H9 (cell line): ENCODE measurements around the gene POMGNT2. TPM values are rescaled to one million over a fixed set of nuclear protein-coding genes. Genes with fewer than 3 reads are reported as not detected.

Source experiments
- DNase-seq: peaks from one replicate; pipeline ENCODE4 v3.0.0-alpha.2; 2017
- H2AFZ ChIP-seq: one replicate; pipeline ENCODE4 v1.6.1; 2013; ENCODE audit warnings: mild to moderate bottlenecking, low read length, control low read depth, moderate library complexity
- H2AK5ac ChIP-seq: 2 replicates; pipeline ENCODE4 v1.6.1; 2013; ENCODE audit warnings: low read length, control low read depth, mixed read lengths; ENCODE audit not compliant: insufficient read length
- H2BK120ac ChIP-seq: one replicate; pipeline ENCODE4 v1.6.1; 2013; ENCODE audit warnings: low read depth, mild to moderate bottlenecking, low read length, control low read depth, inconsistent platforms; ENCODE audit not compliant: poor library complexity, severe bottlenecking
- H2BK12ac ChIP-seq: 2 replicates; pipeline ENCODE4 v1.6.1; 2013; ENCODE audit warnings: low read length, control low read depth, mixed read lengths, low read depth; ENCODE audit not compliant: insufficient read length
- H2BK15ac ChIP-seq: 2 replicates; pipeline ENCODE4 v1.6.1; 2013; ENCODE audit warnings: low read depth, low read length, control low read depth
- H2BK20ac ChIP-seq: one replicate; pipeline ENCODE4 v1.6.1; 2013; ENCODE audit warnings: low read depth, mild to moderate bottlenecking, low read length, control low read depth, inconsistent platforms; ENCODE audit not compliant: poor library complexity, severe bottlenecking
- H2BK5ac ChIP-seq: 2 replicates; pipeline ENCODE4 v1.6.1; 2013; ENCODE audit warnings: low read length, control low read depth, mixed read lengths; ENCODE audit not compliant: insufficient read length
- H3K14ac ChIP-seq: 2 replicates; pipeline ENCODE4 v1.6.1; 2013; ENCODE audit warnings: low read length, control low read depth; ENCODE audit not compliant: insufficient read depth
- H3K18ac ChIP-seq: 2 replicates; pipeline ENCODE4 v1.6.1; 2013; ENCODE audit warnings: low read depth, mild to moderate bottlenecking, mixed read lengths, low read length, control low read depth; ENCODE audit not compliant: insufficient read length
- H3K23ac ChIP-seq: 2 replicates; pipeline ENCODE4 v1.6.1; 2013; ENCODE audit warnings: low read length, control low read depth, mixed read lengths, low read depth; ENCODE audit not compliant: insufficient read length
- H3K23me2 ChIP-seq: 2 replicates; pipeline ENCODE4 v1.6.1; 2013; ENCODE audit warnings: low read depth, mild to moderate bottlenecking, mixed read lengths, low read length, control low read depth; ENCODE audit not compliant: insufficient read length, poor library complexity, severe bottlenecking
- H3K27ac ChIP-seq: 2 replicates; pipeline ENCODE4 v1.5.1; 2013; ENCODE audit warnings: low read length, control low read depth, mixed read lengths, low read depth; ENCODE audit not compliant: insufficient read length
- H3K27me3 ChIP-seq: 2 replicates; pipeline ENCODE4 v1.6.1; 2013; ENCODE audit warnings: low read length, control low read depth, inconsistent platforms; ENCODE audit not compliant: insufficient read depth
- H3K4ac ChIP-seq: 2 replicates; pipeline ENCODE4 v1.6.1; 2013; ENCODE audit warnings: low read depth, mild to moderate bottlenecking, control low read depth, inconsistent platforms, low read length, moderate library complexity
- H3K4me1 ChIP-seq: 2 replicates; pipeline ENCODE4 v1.6.1; 2013; ENCODE audit warnings: low read length, control low read depth, inconsistent platforms; ENCODE audit not compliant: insufficient read depth
- H3K4me2 ChIP-seq: 2 replicates; pipeline ENCODE4 v1.6.1; 2013; ENCODE audit warnings: low read length, control low read depth, mixed read lengths; ENCODE audit not compliant: insufficient read length, insufficient read depth
- H3K56ac ChIP-seq: 2 replicates; pipeline ENCODE4 v1.6.1; 2013; ENCODE audit warnings: low read depth, mild to moderate bottlenecking, mixed read lengths, low read length, control low read depth; ENCODE audit not compliant: insufficient read length
- H3K79me1 ChIP-seq: 2 replicates; pipeline ENCODE4 v1.6.1; 2013; ENCODE audit warnings: low read depth, mild to moderate bottlenecking, moderate library complexity, low read length, control low read depth, inconsistent platforms; ENCODE audit not compliant: insufficient read depth, poor library complexity, severe bottlenecking
- H3K79me2 ChIP-seq: 2 replicates; pipeline ENCODE4 v1.6.1; 2013; ENCODE audit warnings: low read length, control low read depth, inconsistent platforms; ENCODE audit not compliant: insufficient read depth
- H3K9ac ChIP-seq: 2 replicates; pipeline ENCODE4 v1.6.1; 2013; ENCODE audit warnings: low read length, control low read depth, mixed read lengths; ENCODE audit not compliant: insufficient read length; ENCODE audit errors: extremely low read depth
- H3K9me3 ChIP-seq: one replicate; pipeline ENCODE4 v1.6.1; 2013; ENCODE audit warnings: low read depth, low read length, inconsistent platforms; ENCODE audit not compliant: control insufficient read depth
- H3T11ph ChIP-seq: one replicate; pipeline ENCODE4 v1.6.1; 2013; ENCODE audit warnings: mild to moderate bottlenecking, low read length, control low read depth, inconsistent platforms
- H4K20me1 ChIP-seq: one replicate; pipeline ENCODE4 v1.6.1; 2013; ENCODE audit not compliant: control insufficient read depth, insufficient read length, insufficient read depth
- H4K5ac ChIP-seq: 2 replicates; pipeline ENCODE4 v1.6.1; 2013; ENCODE audit warnings: low read depth, mild to moderate bottlenecking, mixed read lengths, low read length, control low read depth; ENCODE audit not compliant: insufficient read length
- H4K8ac ChIP-seq: replicated peaks from 2 replicates; pipeline ENCODE4 v1.6.1; 2013; ENCODE audit warnings: low read length, control low read depth, mixed read lengths, low read depth; ENCODE audit not compliant: insufficient read length
- H4K91ac ChIP-seq: 2 replicates; pipeline ENCODE4 v1.6.1; 2013; ENCODE audit warnings: low read depth, mild to moderate bottlenecking, moderate library complexity, mixed read lengths, low read length, control low read depth; ENCODE audit not compliant: insufficient read length
- H3K27ac Mint-ChIP-seq, 3 experiments: 2 replicates in 2 of 3; 3 replicates in 1 of 3; pipeline ENCODE4 v1.8.0; 2020 to 2021; ENCODE audit warnings: mixed read lengths in 3 of 3, mild to moderate bottlenecking in 1 of 3, moderate library complexity in 1 of 3
- H3K27me3 Mint-ChIP-seq: 2 replicates; pipeline ENCODE4 v1.8.0; 2021; ENCODE audit warnings: low read depth, mild to moderate bottlenecking, moderate library complexity, mixed read lengths
- H3K36me3 Mint-ChIP-seq, 3 experiments: 2 replicates in 2 of 3; 3 replicates in 1 of 3; pipeline ENCODE4 v1.8.0; 2020 to 2021; ENCODE audit warnings: low read depth in 3 of 3, mixed read lengths in 3 of 3; ENCODE audit not compliant: insufficient read depth in 1 of 3
- H3K4me1 Mint-ChIP-seq, 2 experiments: 2 replicates each; pipeline ENCODE4 v1.8.0; 2020; ENCODE audit warnings: mixed read lengths in 2 of 2
- H3K4me3 Mint-ChIP-seq, 2 experiments: 2 replicates in 1 of 2; 3 replicates in 1 of 2; pipeline ENCODE4 v1.8.0; 2020 to 2021; ENCODE audit warnings: mild to moderate bottlenecking in 2 of 2, mixed read lengths in 2 of 2, moderate library complexity in 1 of 2
- H3K9me3 Mint-ChIP-seq, 2 experiments: 2 replicates in 1 of 2; 3 replicates in 1 of 2; pipeline ENCODE4 v1.8.0; 2020; ENCODE audit warnings: mild to moderate bottlenecking in 2 of 2, mixed read lengths in 2 of 2, moderate library complexity in 1 of 2
- total RNA-seq: library from RNA; stranded (reverse); gene quantifications from 2 replicates; pipeline ENCODE4 v1.2.1, GENCODE V29; 2021
- TF ChIP-seq, protein P1 (sequence below): fragments of 200-600 bp; sonication (generic); conservative IDR thresholded peaks from 3 replicates; pipeline ENCODE4 v1.8.0; 2021; ENCODE audit warnings: antibody characterized with exemption, mild to moderate bottlenecking

Gene POMGNT2
- total RNA-seq, 1 experiment from 2014 or later = 14.0 TPM

DNA sequence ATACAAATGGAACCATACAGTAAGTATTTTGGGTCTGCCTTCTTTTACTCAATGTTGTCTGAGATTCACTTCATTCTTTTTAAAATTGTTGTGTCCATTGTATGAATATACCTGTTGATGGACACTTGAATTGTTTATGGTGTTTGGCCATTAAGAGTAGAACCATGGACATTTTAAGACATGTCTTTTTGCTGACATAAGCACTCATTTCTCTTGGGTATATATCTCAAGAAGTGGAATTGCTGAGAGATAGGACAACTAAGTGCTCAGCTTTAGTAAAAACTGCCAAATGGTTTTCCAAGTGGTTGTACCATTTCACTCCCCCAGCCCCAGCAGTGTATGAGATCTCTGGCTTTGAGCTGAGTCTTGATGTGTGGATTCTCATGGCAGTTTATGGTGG is 28.2 kb downstream of the POMGNT2 start:
- no peak for DNase-seq
- Mint-ChIP-seq H3K27ac (no peak overlapping the region), H3K9me3 (peaks cover 11 to 13% of the 10 kb centered on the region in 2 experiments), H3K4me3 (no peak overlapping the region), H3K4me1 (no peaks in the 10 kb centered on the region), H3K27me3 (no peaks in the 10 kb centered on the region; the same call in none of the 2 replicates), H3K36me3 (peaks cover 39 to 44% (median 41%) of the 10 kb centered on the region in 3 experiments)
- no peak overlapping the region for H4K5ac ChIP-seq
- H2BK15ac ChIP-seq = no peak overlapping the region
- no peak overlapping the region for H2BK5ac ChIP-seq
- H3K56ac ChIP-seq = no peak overlapping the region
- H3K79me2 ChIP-seq = no peaks in the 10 kb centered on the region
- no peak overlapping the region for H3K4me2 ChIP-seq
- H4K8ac ChIP-seq = no peak overlapping the region
- TF ChIP-seq, protein P1, sequence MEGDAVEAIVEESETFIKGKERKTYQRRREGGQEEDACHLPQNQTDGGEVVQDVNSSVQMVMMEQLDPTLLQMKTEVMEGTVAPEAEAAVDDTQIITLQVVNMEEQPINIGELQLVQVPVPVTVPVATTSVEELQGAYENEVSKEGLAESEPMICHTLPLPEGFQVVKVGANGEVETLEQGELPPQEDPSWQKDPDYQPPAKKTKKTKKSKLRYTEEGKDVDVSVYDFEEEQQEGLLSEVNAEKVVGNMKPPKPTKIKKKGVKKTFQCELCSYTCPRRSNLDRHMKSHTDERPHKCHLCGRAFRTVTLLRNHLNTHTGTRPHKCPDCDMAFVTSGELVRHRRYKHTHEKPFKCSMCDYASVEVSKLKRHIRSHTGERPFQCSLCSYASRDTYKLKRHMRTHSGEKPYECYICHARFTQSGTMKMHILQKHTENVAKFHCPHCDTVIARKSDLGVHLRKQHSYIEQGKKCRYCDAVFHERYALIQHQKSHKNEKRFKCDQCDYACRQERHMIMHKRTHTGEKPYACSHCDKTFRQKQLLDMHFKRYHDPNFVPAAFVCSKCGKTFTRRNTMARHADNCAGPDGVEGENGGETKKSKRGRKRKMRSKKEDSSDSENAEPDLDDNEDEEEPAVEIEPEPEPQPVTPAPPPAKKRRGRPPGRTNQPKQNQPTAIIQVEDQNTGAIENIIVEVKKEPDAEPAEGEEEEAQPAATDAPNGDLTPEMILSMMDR = no peak
- no peak overlapping the region for H3K4ac ChIP-seq
- H2BK120ac ChIP-seq = no peak overlapping the region
- H4K20me1 ChIP-seq = no peaks in the 10 kb centered on the region
- no peak overlapping the region for H2AK5ac ChIP-seq
- H3K14ac ChIP-seq = no peak overlapping the region
- no peak overlapping the region for H3K18ac ChIP-seq
- no peak overlapping the region for H3K23ac ChIP-seq
- H2AFZ ChIP-seq = no peak overlapping the region
- no peak overlapping the region for H3K27ac ChIP-seq
- no peaks in the 10 kb centered on the region for H3K27me3 ChIP-seq
- H3K4me1 ChIP-seq = no peaks in the 10 kb centered on the region
- H3K79me1 ChIP-seq = no peaks in the 10 kb centered on the region
- H3T11ph ChIP-seq = no peak overlapping the region
- H4K91ac ChIP-seq = no peak overlapping the region
- no peak overlapping the region for H2BK20ac ChIP-seq
- H2BK12ac ChIP-seq = no peak overlapping the region
- peaks cover 14% of the 10 kb centered on the region for H3K9me3 ChIP-seq
- H3K23me2 ChIP-seq = no peaks in the 10 kb centered on the region
- no peak overlapping the region for H3K9ac ChIP-seq
